IMR-90 (cell line): ENCODE results near the gene NFYC. TPM values are rescaled to one million over a fixed set of nuclear protein-coding genes. Genes with fewer than 3 reads are reported as not detected.

ENCODE experiments used
- ATAC-seq: fragments of 200-7000 bp; cut with Tn5 transposase; 2 replicates; pipeline ENCODE4 v1.9.1; 2020; ENCODE audit warnings: low read depth, mild to moderate bottlenecking, moderate library complexity
- BruUV-seq: library from RNA; stranded (reverse); fragments of 400-500 nt; replicated peaks from 2 replicates; lab custom pipeline; 2021; lab: Mats Ljungman, UMichigan
- CTCF ChIA-PET: fragments of 300-600 bp; formaldehyde crosslinking; extraction: SDS; loops from one replicate; lab custom pipeline; 2021; ENCODE audit warnings: antibody characterized with exemption; lab: Yijun Ruan, JAX
- POLR2A ChIA-PET: fragments of 300-600 bp; sonication (Branson Sonifier 250); formaldehyde crosslinking; loops from one replicate; lab custom pipeline; 2022; ENCODE audit warnings: antibody characterized with exemption; ENCODE audit not compliant: unreplicated experiment; lab: Charles Lee
- DNase-seq: peaks from one replicate; pipeline ENCODE4 v3.0.0; 2013
- H2AFZ ChIP-seq: replicated peaks from 2 replicates; pipeline ENCODE3; 2013; ENCODE audit warnings: low read length, mild to moderate bottlenecking; ENCODE audit not compliant: poor library complexity
- H2AK5ac ChIP-seq: 2 replicates; pipeline ENCODE4 v1.6.1; 2013; ENCODE audit warnings: low read depth, low read length, inconsistent platforms
- H2AK9ac ChIP-seq: replicated peaks from 2 replicates; pipeline ENCODE3; 2013; ENCODE audit warnings: mild to moderate bottlenecking, low read depth, low read length, moderate library complexity; ENCODE audit not compliant: poor library complexity
- H2BK120ac ChIP-seq: 2 replicates; pipeline ENCODE4 v1.6.1; 2013; ENCODE audit warnings: low read depth, low read length, inconsistent platforms
- H2BK15ac ChIP-seq: 3 replicates; pipeline ENCODE4 v1.6.1; 2013; ENCODE audit warnings: low read depth, low read length, inconsistent platforms
- H2BK20ac ChIP-seq: 2 replicates; pipeline ENCODE4 v1.6.1; 2013; ENCODE audit warnings: low read depth, mild to moderate bottlenecking, inconsistent platforms, low read length, moderate library complexity
- H2BK5ac ChIP-seq: 2 replicates; pipeline ENCODE4 v1.6.1; 2013; ENCODE audit warnings: mild to moderate bottlenecking, low read depth, low read length, inconsistent platforms; ENCODE audit not compliant: poor library complexity, severe bottlenecking
- H3K14ac ChIP-seq: replicated peaks from 2 replicates; pipeline ENCODE4 v1.6.1; 2013; ENCODE audit warnings: low read depth, low read length, inconsistent platforms
- H3K18ac ChIP-seq: 2 replicates; pipeline ENCODE4 v1.6.1; 2013; ENCODE audit warnings: low read depth, low read length, control low read depth
- H3K23ac ChIP-seq: 2 replicates; pipeline ENCODE4 v1.6.1; 2013; ENCODE audit warnings: low read depth, low read length, inconsistent platforms
- H3K27ac ChIP-seq: 2 replicates; pipeline ENCODE4 v1.5.1; 2013; ENCODE audit warnings: mild to moderate bottlenecking, control low read depth, low read length; ENCODE audit not compliant: insufficient read depth
- H3K27me3 ChIP-seq: 2 replicates; pipeline ENCODE4 v1.6.1; 2013; ENCODE audit warnings: low read length; ENCODE audit not compliant: control insufficient read depth, insufficient read depth
- H3K36me3 ChIP-seq: 2 replicates; pipeline ENCODE4 v1.6.1; 2013; ENCODE audit warnings: low read length, mixed read lengths; ENCODE audit not compliant: control insufficient read depth, insufficient read depth
- H3K4ac ChIP-seq: 2 replicates; pipeline ENCODE4 v1.6.1; 2013; ENCODE audit warnings: low read depth, low read length, inconsistent platforms
- H3K4me1 ChIP-seq: 2 replicates; pipeline ENCODE4 v1.6.1; 2013; ENCODE audit warnings: low read length, mixed read lengths; ENCODE audit not compliant: control insufficient read depth, insufficient read depth
- H3K4me2 ChIP-seq: 2 replicates; pipeline ENCODE4 v1.6.1; 2013; ENCODE audit warnings: low read depth, mild to moderate bottlenecking, control low read depth, low read length, moderate library complexity
- H3K4me3 ChIP-seq: 2 replicates; pipeline ENCODE4 v1.5.1; 2013; ENCODE audit warnings: low read depth, mild to moderate bottlenecking, control low read depth, low read length, moderate library complexity; ENCODE audit not compliant: insufficient read depth
- H3K56ac ChIP-seq: 2 replicates; pipeline ENCODE4 v1.6.1; 2013; ENCODE audit warnings: low read length, inconsistent platforms; ENCODE audit not compliant: insufficient read depth; ENCODE audit errors: extremely low read depth
- H3K79me1 ChIP-seq, 2 experiments: 2 replicates each; pipeline ENCODE4 v1.6.1; 2013; ENCODE audit warnings: low read length in 2 of 2, inconsistent platforms in 1 of 2, low read depth in 1 of 2
- H3K9ac ChIP-seq: 2 replicates; pipeline ENCODE4 v1.6.1; 2013; ENCODE audit warnings: low read depth, low read length, control low read depth
- H3K9me1 ChIP-seq: 2 replicates; pipeline ENCODE4 v1.6.1; 2013; ENCODE audit warnings: low read length, inconsistent platforms; ENCODE audit not compliant: insufficient read depth
- H3K9me3 ChIP-seq: 2 replicates; pipeline ENCODE4 v1.6.1; 2013; ENCODE audit warnings: low read length; ENCODE audit not compliant: control insufficient read depth, insufficient read depth
- H4K20me1 ChIP-seq: 2 replicates; pipeline ENCODE4 v1.6.1; 2013; ENCODE audit warnings: low read length, inconsistent platforms; ENCODE audit not compliant: insufficient read depth
- H4K5ac ChIP-seq: 2 replicates; pipeline ENCODE4 v1.6.1; 2013; ENCODE audit warnings: mild to moderate bottlenecking, low read depth, low read length, control low read depth
- H4K8ac ChIP-seq, 2 experiments: 2 replicates each; pipeline ENCODE4 v1.6.1; 2013; ENCODE audit warnings: low read depth in 2 of 2, low read length in 2 of 2, control low read depth in 1 of 2, inconsistent platforms in 1 of 2
- H4K91ac ChIP-seq: 2 replicates; pipeline ENCODE4 v1.6.1; 2013; ENCODE audit warnings: low read depth, low read length, inconsistent platforms; ENCODE audit not compliant: insufficient read depth
- BHLHE40 ChIP-seq: fragments of 150-350 bp; IDR thresholded peaks from 2 replicates; pipeline ENCODE4 v1.6.1; 2016; ENCODE audit warnings: mild to moderate bottlenecking, low read depth, low read length
- CTCF ChIP-seq: conservative IDR thresholded peaks from 2 replicates; pipeline ENCODE4 v1.5.1; 2012; ENCODE audit warnings: mild to moderate bottlenecking, low read depth, low read length, improper control_type of control experiment
- MAZ ChIP-seq: IDR thresholded peaks from 2 replicates; pipeline ENCODE4 v1.6.1; 2012; ENCODE audit warnings: low read depth, mild to moderate bottlenecking, low read length, improper control_type of control experiment, moderate library complexity, borderline replicate concordance
- MXI1 ChIP-seq: IDR thresholded peaks from 2 replicates; pipeline ENCODE4 v1.6.1; 2012; ENCODE audit warnings: low read depth, mild to moderate bottlenecking, low read length, moderate library complexity, borderline replicate concordance
- NFE2L2 ChIP-seq: fragments of 150-350 bp; IDR thresholded peaks from 2 replicates; pipeline ENCODE4 v1.6.1; 2016; ENCODE audit warnings: low read depth, mild to moderate bottlenecking, low read length
- POLR2A ChIP-seq: IDR thresholded peaks from 2 replicates; pipeline ENCODE4 v1.6.1; 2012; ENCODE audit warnings: mild to moderate bottlenecking, low read depth, low read length
- RAD21 ChIP-seq: IDR thresholded peaks from 2 replicates; pipeline ENCODE4 v1.6.1; 2012; ENCODE audit warnings: low read length, improper control_type of control experiment
- RCOR1 ChIP-seq: IDR thresholded peaks from 2 replicates; pipeline ENCODE4 v1.6.1; 2012; ENCODE audit warnings: mild to moderate bottlenecking, low read length, improper control_type of control experiment; ENCODE audit not compliant: insufficient replicate concordance
- RFX5 ChIP-seq: IDR thresholded peaks from 2 replicates; pipeline ENCODE4 v1.8.0; 2012; ENCODE audit warnings: low read depth, mild to moderate bottlenecking, low read length, moderate library complexity
- WGBS, 2 experiments: methylation state at CpG; one replicate each; pipeline versions ENCODE4 v1.1.5 to v1.1.7; 2013; ENCODE audit warnings: missing lambda C conversion rate in 2 of 2; ENCODE audit not compliant: insufficient read length in 1 of 2; ENCODE audit errors: extremely low coverage in 2 of 2; 5-methylcytosine and 5-hydroxymethylcytosine counted together
- dilution Hi-C: fragments of 300-500 bp; cut with HindIII; formaldehyde crosslinking; loops from one replicate; pipeline ENCODE4 v1.14.3; 2018; ENCODE audit warnings: low sequenced_read_pairs; ENCODE audit not compliant: unreplicated experiment
- in situ Hi-C: fragments of 300-500 bp; cut with MboI; formaldehyde crosslinking; loops from 3 replicates; pipeline ENCODE4 v1.14.3; 2019; ENCODE audit warnings: low sequenced_read_pairs, inconsistent platforms, mixed read lengths
- intact Hi-C: fragments of 100-400 bp; cut with micrococcal nuclease; formaldehyde crosslinking; loops from 2 replicates; pipeline ENCODE4 v1.10.0; 2022
- polyA plus RNA-seq, 3 experiments: library from polyadenylated mRNA; depleted of rRNA; stranded (reverse); fragments of >200 nt; gene quantifications; 2 replicates each; pipeline ENCODE4 v1.2.3, GENCODE V29; 2012; ENCODE audit warnings: low replicate concordance in 1 of 3
- total RNA-seq: library from RNA; depleted of rRNA; stranded (reverse); fragments of >200 nt; gene quantifications from 2 replicates; pipeline ENCODE4 v1.2.3, GENCODE V29; 2012
- TF ChIP-seq, protein P1 (sequence below): fragments of 150-350 bp; IDR thresholded peaks from 2 replicates; pipeline ENCODE4 v1.6.1; 2016; ENCODE audit warnings: low read depth, mild to moderate bottlenecking, low read length, moderate library complexity, borderline replicate concordance
- TF ChIP-seq, protein P2 (sequence below): fragments of 150-350 bp; IDR thresholded peaks from 2 replicates; pipeline ENCODE4 v1.6.1; 2017; ENCODE audit warnings: mild to moderate bottlenecking, antibody characterized with exemption, low read length, low read depth

The NFYC gene
- total and polyA plus RNA-seq, 2 of the 4 experiments (the other 2 are of a cell fraction), result 45.2 to 62.2 TPM

DNA sequence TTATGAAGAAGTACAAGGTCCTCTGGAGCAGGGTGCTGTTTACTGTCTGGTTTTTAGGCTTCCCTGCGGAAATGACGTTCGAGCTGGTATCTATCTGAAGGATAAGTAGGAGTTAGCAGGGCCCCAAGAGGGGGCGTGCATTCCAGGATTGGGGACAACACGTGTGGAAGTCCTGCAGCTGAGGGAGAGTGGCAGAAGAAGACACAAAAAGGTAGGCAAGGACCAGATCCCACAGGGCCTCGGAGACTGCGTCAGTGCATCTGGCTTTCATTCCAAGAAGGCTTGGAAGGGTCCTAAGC, 31.9 kb upstream of the NFYC start:
- no peak overlapping the region for H3K18ac ChIP-seq
- no peak overlapping the region for H2AK5ac ChIP-seq
- ChIA-PET POLR2A (no interaction called here), CTCF (interaction anchor here (0.6 kb wide), 1 partner anchor 26 kb away, joined by 3 read pairs; no protein-coding TSS in a partner anchor)
- 7% methylated on average over 3 of the region's 7 CpGs; no CpG with 5 or more reads in 1 of the 2 experiments for WGBS, 2 experiments
- intact Hi-C loops (no loop called here), in situ Hi-C loops (no loop called here), dilution Hi-C loops (no loop called here)
- H2AFZ ChIP-seq, result no peak overlapping the region
- TF ChIP-seq RFX5, result no peak
- no peak for TF ChIP-seq BHLHE40
- no peak for TF ChIP-seq MAZ
- TF ChIP-seq POLR2A, result no peak
- TF ChIP-seq RCOR1, result no peak
- no peak for TF ChIP-seq MXI1
- TF ChIP-seq NFE2L2, result no peak
- TF ChIP-seq RAD21, result no peak
- TF ChIP-seq, protein P1, sequence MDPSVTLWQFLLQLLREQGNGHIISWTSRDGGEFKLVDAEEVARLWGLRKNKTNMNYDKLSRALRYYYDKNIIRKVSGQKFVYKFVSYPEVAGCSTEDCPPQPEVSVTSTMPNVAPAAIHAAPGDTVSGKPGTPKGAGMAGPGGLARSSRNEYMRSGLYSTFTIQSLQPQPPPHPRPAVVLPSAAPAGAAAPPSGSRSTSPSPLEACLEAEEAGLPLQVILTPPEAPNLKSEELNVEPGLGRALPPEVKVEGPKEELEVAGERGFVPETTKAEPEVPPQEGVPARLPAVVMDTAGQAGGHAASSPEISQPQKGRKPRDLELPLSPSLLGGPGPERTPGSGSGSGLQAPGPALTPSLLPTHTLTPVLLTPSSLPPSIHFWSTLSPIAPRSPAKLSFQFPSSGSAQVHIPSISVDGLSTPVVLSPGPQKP, result no peak
- TF ChIP-seq, protein P2, sequence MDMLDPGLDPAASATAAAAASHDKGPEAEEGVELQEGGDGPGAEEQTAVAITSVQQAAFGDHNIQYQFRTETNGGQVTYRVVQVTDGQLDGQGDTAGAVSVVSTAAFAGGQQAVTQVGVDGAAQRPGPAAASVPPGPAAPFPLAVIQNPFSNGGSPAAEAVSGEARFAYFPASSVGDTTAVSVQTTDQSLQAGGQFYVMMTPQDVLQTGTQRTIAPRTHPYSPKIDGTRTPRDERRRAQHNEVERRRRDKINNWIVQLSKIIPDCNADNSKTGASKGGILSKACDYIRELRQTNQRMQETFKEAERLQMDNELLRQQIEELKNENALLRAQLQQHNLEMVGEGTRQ, result no peak
- no peak for TF ChIP-seq CTCF
- H3K23ac ChIP-seq, result no peak overlapping the region
- H2BK20ac ChIP-seq, result no peak overlapping the region
- no peak overlapping the region for H4K5ac ChIP-seq
- no peak overlapping the region for H3K14ac ChIP-seq
- H4K20me1 ChIP-seq, result no peaks in the 10 kb centered on the region
- no peak overlapping the region for H4K8ac ChIP-seq
- no peak overlapping the region for H3K4me2 ChIP-seq
- peaks cover 49% of the 10 kb centered on the region for H3K27me3 ChIP-seq
- no peak overlapping the region for H2BK15ac ChIP-seq
- ATAC-seq (no peak), DNase-seq (no peak)
- peaks cover 3% of the 10 kb centered on the region; the same call in 1 of the 2 replicates for H3K9me3 ChIP-seq
- H3K4me3 ChIP-seq, result no peak overlapping the region
- H3K79me1 ChIP-seq, result no peaks in the 10 kb centered on the region
- no peak overlapping the region for H4K91ac ChIP-seq
- no peaks in the 10 kb centered on the region for H3K36me3 ChIP-seq
- H3K9me1 ChIP-seq, result peaks cover 4% of the 10 kb centered on the region; the same call in 1 of the 2 replicates
- no peak overlapping the region for H3K9ac ChIP-seq
- H3K4ac ChIP-seq, result no peak overlapping the region
- H2BK5ac ChIP-seq, result no peak overlapping the region
- no TSS peak for BruUV-seq
- H3K27ac ChIP-seq, result no peak overlapping the region
- no peak overlapping the region for H2BK120ac ChIP-seq
- no peak overlapping the region for H3K56ac ChIP-seq
- H3K4me1 ChIP-seq, result no peaks in the 10 kb centered on the region; the same call in 1 of the 2 replicates
- H2AK9ac ChIP-seq, result no peak overlapping the region
